Measurements from ENCODE around the gene HOMEZ. TPM values are rescaled to one million over a fixed set of nuclear protein-coding genes. Genes with fewer than 3 reads are reported as not detected.

Gene HOMEZ
- total RNA-seq, 2 donors from 2014 or later, result 8.4 to 10.3 TPM

DNA sequence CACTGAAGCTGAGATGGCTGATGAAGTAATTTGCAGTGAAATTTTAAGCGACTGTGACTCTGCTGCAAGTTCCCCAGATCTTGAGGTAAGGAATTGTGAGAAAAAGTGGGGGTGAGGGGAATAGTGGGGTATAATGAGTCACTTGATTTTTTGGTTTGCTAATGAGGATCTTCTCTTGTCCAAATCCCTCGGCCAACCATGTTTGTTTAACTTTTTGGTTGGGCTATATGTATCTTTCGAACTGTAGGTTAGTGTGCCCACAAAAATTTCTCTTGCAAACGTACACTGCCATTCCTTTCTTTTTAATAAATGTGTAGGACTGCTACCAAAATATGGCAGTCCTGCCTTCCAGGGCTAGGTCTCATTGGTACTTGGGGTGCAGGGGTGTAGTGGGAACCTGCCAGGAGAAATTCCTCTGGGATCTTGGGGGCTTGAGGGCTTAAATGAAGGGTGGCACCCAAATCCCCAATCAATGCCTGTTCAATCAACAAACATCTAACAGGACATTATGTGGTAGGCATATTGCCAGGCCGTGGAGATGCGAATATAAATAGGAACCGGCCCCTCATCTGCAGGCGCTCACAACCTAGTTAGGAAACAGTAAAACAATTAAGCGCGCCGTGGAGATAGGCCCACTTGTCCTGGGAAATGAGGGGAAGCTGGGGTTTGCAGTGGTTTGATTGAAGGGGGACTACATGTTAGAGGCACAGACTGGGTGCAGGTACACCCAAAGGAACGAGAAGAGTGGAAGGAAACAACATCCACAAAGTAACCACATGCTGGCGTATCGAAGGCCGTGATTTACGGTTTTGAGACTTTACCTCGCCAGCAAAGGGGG lies 34.0 kb upstream of the HOMEZ start:
- Mint-ChIP-seq H3K36me3 (ENCODE audit: low read depth) (peaks cover 32% of the 10 kb centered on the region), H3K27me3 (no peaks in the 10 kb centered on the region), H3K27ac (peak overlapping the region; percentile 91), H3K4me1 (peaks cover 17% of the 10 kb centered on the region), H3K9me3 (no peaks in the 10 kb centered on the region), H3K4me3 (peak overlapping the region; percentile 85)
- ATAC-seq (replicated peaks), result no peak

GRCh38 chr14:23316300-23316699 lies 30.4 kb upstream of the HOMEZ start:
- ATAC-seq (replicated peaks), result no peak

DNA sequence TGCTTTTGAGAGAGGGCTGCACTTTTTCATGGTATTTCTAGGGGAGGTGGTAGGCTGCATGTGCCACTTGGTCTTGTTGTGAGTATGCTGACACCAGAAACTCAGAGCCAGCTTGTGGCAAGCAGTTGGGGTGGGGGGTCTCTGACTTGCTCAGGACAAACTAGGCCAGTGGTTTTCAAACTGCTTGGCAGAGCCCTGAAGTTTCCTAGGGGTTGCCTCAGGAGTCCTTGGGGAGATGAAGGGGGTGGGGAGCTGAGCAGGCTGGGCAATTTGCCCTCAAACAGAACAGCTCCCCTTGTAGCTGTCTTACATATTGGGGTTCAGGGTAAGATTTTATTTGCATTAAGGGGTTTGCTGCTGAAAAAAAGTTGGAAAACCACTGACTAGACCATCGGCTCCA lies 24.6 kb upstream of the HOMEZ start:
- Mint-ChIP-seq H3K36me3 (ENCODE audit: low read depth) (no peaks in the 10 kb centered on the region), H3K9me3 (no peaks in the 10 kb centered on the region), H3K27ac (no peak overlapping the region), H3K4me1 (no peaks in the 10 kb centered on the region), H3K4me3 (no peak overlapping the region), H3K27me3 (peaks cover 20% of the 10 kb centered on the region)
- ATAC-seq (replicated peaks), result no peak

More at GRCh38 chr14:23316300-23316699, 30.4 kb upstream of the HOMEZ start:
- no peak overlapping the region for H3K4me3 Mint-ChIP-seq
- no peaks in the 10 kb centered on the region for H3K9me3 Mint-ChIP-seq
- H3K27me3 Mint-ChIP-seq, result no peaks in the 10 kb centered on the region
- no peaks in the 10 kb centered on the region for H3K36me3 Mint-ChIP-seq (ENCODE audit: low read depth)
- peaks cover 6% of the 10 kb centered on the region for H3K4me1 Mint-ChIP-seq
- no peak overlapping the region for H3K27ac Mint-ChIP-seq

DNA sequence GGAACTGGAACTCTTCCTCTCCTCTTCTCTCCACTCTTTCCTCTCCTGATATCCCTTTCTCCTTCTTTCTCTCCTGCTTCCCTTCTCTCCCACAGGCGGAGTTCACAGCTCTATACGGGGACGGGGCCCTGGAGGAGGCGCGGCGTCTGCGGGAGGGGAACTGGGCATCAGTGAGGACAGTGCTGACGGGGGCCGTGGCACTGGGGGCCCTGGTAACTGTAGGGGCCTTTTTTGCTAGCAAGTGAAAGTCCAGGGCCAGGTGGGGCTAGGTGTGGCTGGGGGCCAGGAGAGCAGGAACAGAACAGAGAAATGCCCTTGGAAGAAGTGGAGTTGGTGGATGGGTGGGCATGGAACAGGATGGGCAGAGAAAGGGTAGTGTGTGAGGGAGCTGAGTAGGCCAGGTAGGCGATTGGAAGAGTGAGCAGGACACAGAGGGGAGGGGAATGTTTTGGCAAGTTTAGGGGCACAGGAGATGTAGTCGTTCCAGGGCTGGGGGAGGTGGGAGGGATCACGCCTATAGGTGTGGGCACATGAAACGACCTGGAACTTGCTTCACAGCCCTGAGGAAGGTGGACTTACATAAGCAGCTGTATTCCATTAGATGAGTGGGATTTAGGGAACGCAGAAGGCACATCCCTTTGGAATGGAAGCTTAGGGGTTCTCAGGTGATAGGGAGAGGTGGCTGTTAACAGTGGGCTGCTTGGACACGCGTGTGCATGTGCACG lies 23.0 kb upstream of the HOMEZ start:
- Mint-ChIP-seq H3K27ac (peak overlapping the region; percentile 66), H3K4me3 (no peak overlapping the region), H3K9me3 (no peaks in the 10 kb centered on the region), H3K36me3 (ENCODE audit: low read depth) (no peaks in the 10 kb centered on the region), H3K27me3 (peaks cover 20% of the 10 kb centered on the region), H3K4me1 (no peaks in the 10 kb centered on the region)
- no peak for ATAC-seq (replicated peaks)

GRCh38 chr14:23307687-23308644 lies 22.0 kb upstream of the HOMEZ start:
- H3K36me3 Mint-ChIP-seq (ENCODE audit: low read depth), result peaks cover 1% of the 10 kb centered on the region
- no peak for ATAC-seq (replicated peaks)
- H3K4me3 Mint-ChIP-seq, result no peak overlapping the region
- H3K4me1 Mint-ChIP-seq, result peaks cover 5% of the 10 kb centered on the region
- peak overlapping the region; percentile 66 for H3K27ac Mint-ChIP-seq
- no peaks in the 10 kb centered on the region for H3K9me3 Mint-ChIP-seq
- peaks cover 20% of the 10 kb centered on the region for H3K27me3 Mint-ChIP-seq

- H3K4me1 Mint-ChIP-seq, result peaks cover 5% of the 10 kb centered on the region
- H3K27ac Mint-ChIP-seq, result no peak overlapping the region
- peaks cover 20% of the 10 kb centered on the region for H3K27me3 Mint-ChIP-seq
- no peak overlapping the region for H3K4me3 Mint-ChIP-seq
- ATAC-seq (replicated peaks), result no peak
- H3K9me3 Mint-ChIP-seq, result no peaks in the 10 kb centered on the region
- peaks cover 8% of the 10 kb centered on the region for H3K36me3 Mint-ChIP-seq (ENCODE audit: low read depth)
Measured at GRCh38 chr14:23307146-23307530, 21.2 kb upstream of the HOMEZ start.

DNA sequence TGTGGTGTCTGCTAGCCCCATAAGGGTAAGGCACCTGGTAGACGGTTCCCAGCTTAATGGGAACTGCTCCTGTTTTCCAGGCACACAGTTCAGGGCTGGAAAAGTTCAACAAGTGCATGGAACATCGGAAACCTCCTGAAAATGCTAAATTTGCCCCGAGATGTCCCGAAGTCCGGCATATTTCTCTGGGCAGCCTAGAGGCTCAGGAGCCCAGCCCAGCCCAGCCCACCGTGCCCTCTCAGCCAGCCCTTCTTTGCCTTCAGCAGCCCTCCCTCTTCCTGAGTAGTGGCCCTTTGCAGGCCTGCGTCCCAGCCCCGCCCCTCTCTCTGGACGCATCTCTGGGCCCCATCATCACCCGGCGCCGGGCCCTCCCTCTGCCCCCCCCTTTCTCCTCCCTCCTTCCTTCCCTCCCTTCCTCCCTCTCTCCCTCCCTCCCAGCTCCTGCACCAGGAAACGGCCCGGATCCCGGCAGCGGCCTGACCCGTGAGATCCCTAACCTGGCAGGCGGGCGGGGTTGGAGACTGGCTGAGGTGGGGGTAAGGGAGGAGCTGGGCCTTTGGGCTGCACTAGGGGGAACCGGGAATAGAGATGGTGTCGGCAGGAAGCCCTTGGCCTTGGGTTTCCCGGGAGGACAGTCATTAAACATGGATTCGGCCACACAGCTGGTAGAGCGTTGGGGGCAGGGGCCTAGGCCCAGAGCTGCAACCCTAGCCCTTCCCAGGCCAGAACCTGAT lies 20.6 kb upstream of the HOMEZ start, which contains the start of gene BCL2L2:
Gene BCL2L2, plus strand, starts transcription at position 422 of the 734 bp plus-strand sequence. CDS start 935 bp downstream, outside the sequence.
- ATAC-seq (replicated peaks), result no peak
- H3K4me3 Mint-ChIP-seq, result no peak within 1 kb of the TSS
- H3K27ac Mint-ChIP-seq, result no peak within 1 kb of the TSS
- H3K4me1 Mint-ChIP-seq, result peaks cover 5% of the 10 kb centered on the region
- peaks cover 20% of the 10 kb centered on the region for H3K27me3 Mint-ChIP-seq
- peaks cover 8% of the 10 kb centered on the region for H3K36me3 Mint-ChIP-seq (ENCODE audit: low read depth)
- H3K9me3 Mint-ChIP-seq, result no peaks in the 10 kb centered on the region

DNA sequence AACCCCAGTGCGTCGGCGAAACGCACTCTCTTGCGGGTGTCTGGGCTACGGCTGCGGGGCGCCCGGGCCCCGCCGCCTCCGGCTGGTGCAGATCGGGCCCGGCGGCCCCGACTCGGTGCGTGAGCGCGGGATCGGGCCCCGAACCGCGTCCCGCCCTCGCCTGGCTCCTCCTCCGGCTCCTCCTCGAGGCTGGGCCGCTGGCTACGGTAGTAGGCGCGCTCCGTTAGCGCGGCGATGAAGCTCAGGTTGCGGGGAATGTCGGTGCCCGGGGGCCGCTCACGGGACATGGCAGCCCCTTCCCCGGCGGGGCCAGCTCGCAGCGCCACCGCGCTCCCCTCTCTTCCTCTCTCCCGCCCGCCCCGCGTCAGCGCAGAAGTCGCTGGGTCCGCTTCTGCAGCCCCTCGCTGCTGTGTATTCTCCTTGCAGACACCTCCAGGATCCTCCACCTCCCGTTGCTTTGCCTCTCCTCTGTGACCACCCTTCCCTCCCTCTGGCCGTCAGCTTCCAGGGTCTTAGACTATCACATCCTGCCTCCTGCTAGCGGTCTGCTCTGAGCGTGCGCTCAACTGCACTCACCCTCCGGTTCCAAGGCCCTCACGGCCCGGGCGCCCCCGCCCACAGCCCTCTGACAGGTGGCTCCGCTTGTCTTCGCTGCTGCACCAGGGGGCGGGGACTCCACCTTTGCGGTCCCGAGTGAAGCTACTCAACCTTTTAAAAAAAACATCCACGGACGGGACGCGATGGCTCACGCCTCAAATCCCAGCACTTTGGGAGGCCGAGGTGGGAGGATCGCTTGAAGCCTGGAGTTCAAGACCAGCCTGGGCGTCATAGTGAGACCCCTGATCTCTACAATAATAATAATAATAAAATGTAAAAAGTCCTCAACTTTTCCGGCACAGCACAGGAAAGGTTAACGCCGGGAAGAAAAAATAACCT lies 16.6 kb upstream of the HOMEZ start, which contains the start of gene PPP1R3E:
Gene PPP1R3E, minus strand, starts transcription at position 570 of the 936 bp plus-strand sequence. Its CDS starts 283 bp downstream, at position 287.
- H3K27ac Mint-ChIP-seq, result peak within 1 kb of the TSS; percentile 96
- peaks cover 49% of the 10 kb centered on the region for H3K36me3 Mint-ChIP-seq (ENCODE audit: low read depth)
- H3K4me1 Mint-ChIP-seq, result peaks cover 10% of the 10 kb centered on the region
- H3K4me3 Mint-ChIP-seq, result peak within 1 kb of the TSS; percentile 96
- peaks cover 12% of the 10 kb centered on the region for H3K27me3 Mint-ChIP-seq
- peak; percentile 57 for ATAC-seq (replicated peaks)
- H3K9me3 Mint-ChIP-seq, result no peaks in the 10 kb centered on the region

GRCh38 chr14:23301969-23302289 lies 16.0 kb upstream of the HOMEZ start:
- H3K9me3 Mint-ChIP-seq, result no peaks in the 10 kb centered on the region
- ATAC-seq (replicated peaks), result peak; percentile 15
- peak overlapping the region; percentile 96 for H3K4me3 Mint-ChIP-seq
- H3K36me3 Mint-ChIP-seq (ENCODE audit: low read depth), result peaks cover 55% of the 10 kb centered on the region
- peak overlapping the region; percentile 93 for H3K27ac Mint-ChIP-seq
- peaks cover 10% of the 10 kb centered on the region for H3K4me1 Mint-ChIP-seq
- H3K27me3 Mint-ChIP-seq, result peaks cover 6% of the 10 kb centered on the region

- Mint-ChIP-seq H3K9me3 (no peaks in the 10 kb centered on the region), H3K4me3 (peak overlapping the region; percentile 96), H3K27ac (peak overlapping the region; percentile 93), H3K27me3 (peaks cover 6% of the 10 kb centered on the region), H3K36me3 (ENCODE audit: low read depth) (peaks cover 60% of the 10 kb centered on the region), H3K4me1 (peaks cover 10% of the 10 kb centered on the region)
- peak; percentile 81 for ATAC-seq (replicated peaks)
Measured at GRCh38 chr14:23301288-23301968, 15.5 kb upstream of the HOMEZ start.

DNA sequence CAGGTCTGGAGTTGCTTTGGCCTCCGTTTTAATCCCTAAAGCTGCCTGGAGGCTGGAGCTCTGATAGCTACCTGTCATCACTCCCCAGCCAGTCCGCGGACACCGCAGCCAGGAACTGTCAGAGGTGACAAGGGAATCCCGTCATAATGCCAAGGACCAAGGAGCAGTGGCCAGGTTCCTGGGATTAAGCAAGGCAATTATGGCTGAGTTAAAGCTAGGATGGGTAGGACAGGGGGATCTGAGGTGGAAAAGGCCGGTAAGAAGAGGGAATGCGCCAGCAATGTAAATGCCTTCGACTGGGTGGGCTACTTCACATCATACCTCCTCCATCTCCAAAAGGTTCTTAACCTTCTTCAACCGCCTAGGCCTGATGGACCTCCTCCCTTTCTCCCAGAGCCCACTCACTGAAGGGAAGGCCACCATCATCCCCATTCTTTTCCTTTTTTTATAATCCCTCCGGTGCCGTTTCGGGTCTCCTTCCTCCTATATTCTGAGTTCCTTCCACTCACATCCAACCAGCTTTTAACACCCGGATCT lies 14.8 kb upstream of the HOMEZ start:
- H3K27me3 Mint-ChIP-seq, result peaks cover under 1% of the 10 kb centered on the region
- H3K9me3 Mint-ChIP-seq, result no peaks in the 10 kb centered on the region
- H3K4me3 Mint-ChIP-seq, result peak overlapping the region; percentile 96
- peak overlapping the region; percentile 93 for H3K27ac Mint-ChIP-seq
- peaks cover 66% of the 10 kb centered on the region for H3K36me3 Mint-ChIP-seq (ENCODE audit: low read depth)
- ATAC-seq (replicated peaks), result no peak
- H3K4me1 Mint-ChIP-seq, result peaks cover 10% of the 10 kb centered on the region
